Measurements from ENCODE around the gene MARK4.

Gene MARK4

GRCh38 chr19:45271098-45271734 lies 20.1 kb downstream of the MARK4 start:
- no peak overlapping the region for H3K4me3 ChIP-seq (ENCODE audit: low read length)
- no peak for DNase-seq (ENCODE audit: low read depth, low spot score)
- peaks cover 12% of the 10 kb centered on the region for H3K36me3 ChIP-seq (ENCODE audit: control insufficient read depth, insufficient read depth, low read length)
- H3K27me3 ChIP-seq (ENCODE audit: control insufficient read depth, insufficient read depth, low read length) = no peaks in the 10 kb centered on the region; the same call in 1 of the 2 replicates
- H3K27ac ChIP-seq (ENCODE audit: low read length) = no peak overlapping the region
- H3K9me3 ChIP-seq (ENCODE audit: control insufficient read depth, insufficient read depth, low read length) = no peaks in the 10 kb centered on the region
- WGBS (ENCODE audit: insufficient coverage, insufficient read length) = no CpG with 5 or more reads among the region's 21 CpGs
- H3K4me1 ChIP-seq (ENCODE audit: control insufficient read depth, insufficient read depth, low read length) = no peaks in the 10 kb centered on the region; the same call in 1 of the 2 replicates

- H3K27ac ChIP-seq (ENCODE audit: low read length) = no peak overlapping the region
- DNase-seq (ENCODE audit: low read depth, low spot score) = no peak
- no peaks in the 10 kb centered on the region; the same call in 1 of the 2 replicates for H3K4me1 ChIP-seq (ENCODE audit: control insufficient read depth, insufficient read depth, low read length)
- H3K36me3 ChIP-seq (ENCODE audit: control insufficient read depth, insufficient read depth, low read length) = peaks cover 12% of the 10 kb centered on the region
- no CpG with 5 or more reads among the region's 7 CpGs for WGBS (ENCODE audit: insufficient coverage, insufficient read length)
- H3K27me3 ChIP-seq (ENCODE audit: control insufficient read depth, insufficient read depth, low read length) = no peaks in the 10 kb centered on the region; the same call in 1 of the 2 replicates
- no peaks in the 10 kb centered on the region for H3K9me3 ChIP-seq (ENCODE audit: control insufficient read depth, insufficient read depth, low read length)
- H3K4me3 ChIP-seq (ENCODE audit: low read length) = no peak overlapping the region
These were observed 20.7 kb downstream of the MARK4 start for GRCh38 chr19:45271735-45272108.

GRCh38 chr19:45273521-45273855 lies 22.4 kb downstream of the MARK4 start:
- no peaks in the 10 kb centered on the region for H3K27me3 ChIP-seq (ENCODE audit: control insufficient read depth, insufficient read depth, low read length)
- H3K4me3 ChIP-seq (ENCODE audit: low read length) = no peak overlapping the region
- no CpG with 5 or more reads among the region's 14 CpGs for WGBS (ENCODE audit: insufficient coverage, insufficient read length)
- no peak for DNase-seq (ENCODE audit: low read depth, low spot score)
- H3K4me1 ChIP-seq (ENCODE audit: control insufficient read depth, insufficient read depth, low read length) = no peaks in the 10 kb centered on the region; the same call in 1 of the 2 replicates
- H3K36me3 ChIP-seq (ENCODE audit: control insufficient read depth, insufficient read depth, low read length) = peaks cover 8% of the 10 kb centered on the region
- no peaks in the 10 kb centered on the region for H3K9me3 ChIP-seq (ENCODE audit: control insufficient read depth, insufficient read depth, low read length)
- no peak overlapping the region for H3K27ac ChIP-seq (ENCODE audit: low read length)

GRCh38 chr19:45275370-45275971 lies 24.4 kb downstream of the MARK4 start:
- no peaks in the 10 kb centered on the region for H3K9me3 ChIP-seq (ENCODE audit: control insufficient read depth, insufficient read depth, low read length)
- H3K4me3 ChIP-seq (ENCODE audit: low read length) = no peak overlapping the region
- DNase-seq (ENCODE audit: low read depth, low spot score) = no peak
- no CpG with 5 or more reads among the region's 12 CpGs for WGBS (ENCODE audit: insufficient coverage, insufficient read length)
- no peaks in the 10 kb centered on the region; the same call in 1 of the 2 replicates for H3K4me1 ChIP-seq (ENCODE audit: control insufficient read depth, insufficient read depth, low read length)
- peaks cover 10% of the 10 kb centered on the region for H3K36me3 ChIP-seq (ENCODE audit: control insufficient read depth, insufficient read depth, low read length)
- H3K27ac ChIP-seq (ENCODE audit: low read length) = no peak overlapping the region
- H3K27me3 ChIP-seq (ENCODE audit: control insufficient read depth, insufficient read depth, low read length) = no peaks in the 10 kb centered on the region

- H3K9me3 ChIP-seq (ENCODE audit: control insufficient read depth, insufficient read depth, low read length) = no peaks in the 10 kb centered on the region
- no peak overlapping the region for H3K27ac ChIP-seq (ENCODE audit: low read length)
- no peaks in the 10 kb centered on the region for H3K27me3 ChIP-seq (ENCODE audit: control insufficient read depth, insufficient read depth, low read length)
- H3K4me3 ChIP-seq (ENCODE audit: low read length) = no peak overlapping the region
- H3K36me3 ChIP-seq (ENCODE audit: control insufficient read depth, insufficient read depth, low read length) = peaks cover 12% of the 10 kb centered on the region
- WGBS (ENCODE audit: insufficient coverage, insufficient read length) = no CpG with 5 or more reads among the region's 7 CpGs
- no peak for DNase-seq (ENCODE audit: low read depth, low spot score)
- H3K4me1 ChIP-seq (ENCODE audit: control insufficient read depth, insufficient read depth, low read length) = no peaks in the 10 kb centered on the region; the same call in 1 of the 2 replicates
These were observed 25.2 kb downstream of the MARK4 start for GRCh38 chr19:45276284-45276687.

- peaks cover 12% of the 10 kb centered on the region for H3K36me3 ChIP-seq (ENCODE audit: control insufficient read depth, insufficient read depth, low read length)
- H3K4me1 ChIP-seq (ENCODE audit: control insufficient read depth, insufficient read depth, low read length) = no peaks in the 10 kb centered on the region; the same call in 1 of the 2 replicates
- no CpG with 5 or more reads among the region's 10 CpGs for WGBS (ENCODE audit: insufficient coverage, insufficient read length)
These were observed 27.0 kb downstream of the MARK4 start for GRCh38 chr19:45278087-45278486.

GRCh38 chr19:45279587-45280192 lies 28.6 kb downstream of the MARK4 start:
- no peaks in the 10 kb centered on the region for H3K9me3 ChIP-seq (ENCODE audit: control insufficient read depth, insufficient read depth, low read length)
- peaks cover 12% of the 10 kb centered on the region for H3K36me3 ChIP-seq (ENCODE audit: control insufficient read depth, insufficient read depth, low read length)
- H3K27ac ChIP-seq (ENCODE audit: low read length) = no peak overlapping the region
- WGBS (ENCODE audit: insufficient coverage, insufficient read length) = no CpG with 5 or more reads among the region's 3 CpGs
- H3K27me3 ChIP-seq (ENCODE audit: control insufficient read depth, insufficient read depth, low read length) = no peaks in the 10 kb centered on the region
- H3K4me3 ChIP-seq (ENCODE audit: low read length) = no peak overlapping the region
- DNase-seq (ENCODE audit: low read depth, low spot score) = no peak
- no peaks in the 10 kb centered on the region; the same call in 1 of the 2 replicates for H3K4me1 ChIP-seq (ENCODE audit: control insufficient read depth, insufficient read depth, low read length)

More at GRCh38 chr19:45278087-45278486, 27.0 kb downstream of the MARK4 start:
- no peak for DNase-seq (ENCODE audit: low read depth, low spot score)
- Histone ChIP-seq H3K27ac (ENCODE audit: low read length) (no peak overlapping the region), H3K4me3 (ENCODE audit: low read length) (no peak overlapping the region), H3K27me3 (ENCODE audit: control insufficient read depth, insufficient read depth, low read length) (no peaks in the 10 kb centered on the region), H3K9me3 (ENCODE audit: control insufficient read depth, insufficient read depth, low read length) (no peaks in the 10 kb centered on the region)

GRCh38 chr19:45280471-45280961 lies 29.4 kb downstream of the MARK4 start:
- Histone ChIP-seq H3K4me1 (ENCODE audit: control insufficient read depth, insufficient read depth, low read length) (no peaks in the 10 kb centered on the region; the same call in 1 of the 2 replicates), H3K27ac (ENCODE audit: low read length) (no peak overlapping the region), H3K9me3 (ENCODE audit: control insufficient read depth, insufficient read depth, low read length) (no peaks in the 10 kb centered on the region), H3K27me3 (ENCODE audit: control insufficient read depth, insufficient read depth, low read length) (no peaks in the 10 kb centered on the region), H3K4me3 (ENCODE audit: low read length) (no peak overlapping the region), H3K36me3 (ENCODE audit: control insufficient read depth, insufficient read depth, low read length) (peaks cover 10% of the 10 kb centered on the region)
- DNase-seq (ENCODE audit: low read depth, low spot score) = no peak
- no CpG with 5 or more reads among the region's 19 CpGs for WGBS (ENCODE audit: insufficient coverage, insufficient read length)

GRCh38 chr19:45283443-45284033 lies 32.5 kb downstream of the MARK4 start:
- Histone ChIP-seq H3K4me3 (ENCODE audit: low read length) (no peak overlapping the region), H3K27me3 (ENCODE audit: control insufficient read depth, insufficient read depth, low read length) (no peaks in the 10 kb centered on the region), H3K4me1 (ENCODE audit: control insufficient read depth, insufficient read depth, low read length) (no peaks in the 10 kb centered on the region), H3K9me3 (ENCODE audit: control insufficient read depth, insufficient read depth, low read length) (no peaks in the 10 kb centered on the region), H3K36me3 (ENCODE audit: control insufficient read depth, insufficient read depth, low read length) (peaks cover 10% of the 10 kb centered on the region; the same call in 1 of the 2 replicates), H3K27ac (ENCODE audit: low read length) (no peak overlapping the region)
- no CpG with 5 or more reads among the region's 7 CpGs for WGBS (ENCODE audit: insufficient coverage, insufficient read length)
- no peak for DNase-seq (ENCODE audit: low read depth, low spot score)

- no peak for DNase-seq (ENCODE audit: low read depth, low spot score)
- no peaks in the 10 kb centered on the region for H3K9me3 ChIP-seq (ENCODE audit: control insufficient read depth, insufficient read depth, low read length)
- H3K4me1 ChIP-seq (ENCODE audit: control insufficient read depth, insufficient read depth, low read length) = no peaks in the 10 kb centered on the region
- WGBS (ENCODE audit: insufficient coverage, insufficient read length) = no CpG with 5 or more reads among the region's 6 CpGs
- no peak overlapping the region for H3K27ac ChIP-seq (ENCODE audit: low read length)
- H3K4me3 ChIP-seq (ENCODE audit: low read length) = no peak overlapping the region
- no peaks in the 10 kb centered on the region for H3K27me3 ChIP-seq (ENCODE audit: control insufficient read depth, insufficient read depth, low read length)
- 0 out of 2 replicates have a peak, but pooled peaks cover 3% of the 10 kb centered on the region for H3K36me3 ChIP-seq (ENCODE audit: control insufficient read depth, insufficient read depth, low read length)
These were observed 39.4 kb downstream of the MARK4 start for GRCh38 chr19:45290381-45290931.
